Endothelial cell of hepatic sinusoid (primary cell): Measurements from ENCODE around the gene CORO1A.
"Not testable (repeated sequence)": the region's sequence is repeated elsewhere in the genome, so short reads cannot be mapped to it uniquely, and the experiment has no call there.

Experiments used
- in situ Hi-C: cut with HindIII; loops from 2 replicates; pipeline ENCODE4 v1.10.0; 2017; ENCODE audit warnings: low sequenced_read_pairs

Gene CORO1A

GRCh38 chr16:30183233-30184095, at the start of gene CORO1A:
CORO1A (plus strand) TSS chr16:30183602; CDS start chr16:30185210, 1,608 bp downstream.
- in situ Hi-C loops = no loop called here

- in situ Hi-C loops = no loop called here
Observed at GRCh38 chr16:30136971-30137605, 46.3 kb upstream of the CORO1A start.

GRCh38 chr16:30137897-30138296, 45.5 kb upstream of the CORO1A start:
- in situ Hi-C loops = no loop called here

- in situ Hi-C loops = no loop called here
Observed at GRCh38 chr16:30139583-30140481, 43.6 kb upstream of the CORO1A start.

GRCh38 chr16:30141750-30142149, 41.7 kb upstream of the CORO1A start:
- in situ Hi-C loops = no loop called here

- in situ Hi-C loops = no loop called here
Observed at GRCh38 chr16:30142672-30143346, 40.6 kb upstream of the CORO1A start.

- in situ Hi-C loops = no loop called here
Observed at GRCh38 chr16:30143347-30143702, 40.1 kb upstream of the CORO1A start.

- in situ Hi-C loops = no loop called here
Observed at GRCh38 chr16:30144017-30144416, 39.4 kb upstream of the CORO1A start.

- in situ Hi-C loops = no loop called here
Observed at GRCh38 chr16:30144917-30145316, 38.5 kb upstream of the CORO1A start.

GRCh38 chr16:30145657-30146056, 37.7 kb upstream of the CORO1A start:
- in situ Hi-C loops = no loop called here

- in situ Hi-C loops = no loop called here
Observed at GRCh38 chr16:30147843-30148510, 35.4 kb upstream of the CORO1A start.

GRCh38 chr16:30149250-30149930, 34.0 kb upstream of the CORO1A start:
- in situ Hi-C loops = no loop called here

- in situ Hi-C loops = no loop called here
Observed at GRCh38 chr16:30151091-30151490, 32.3 kb upstream of the CORO1A start.

GRCh38 chr16:30152517-30152916, 30.9 kb upstream of the CORO1A start:
- in situ Hi-C loops = no loop called here

GRCh38 chr16:30155188-30155587, 28.2 kb upstream of the CORO1A start:
- in situ Hi-C loops = no loop called here

GRCh38 chr16:30157214-30157613, 26.2 kb upstream of the CORO1A start:
- in situ Hi-C loops = no loop called here

GRCh38 chr16:30163538-30163937, 19.9 kb upstream of the CORO1A start:
- in situ Hi-C loops = no loop called here

- in situ Hi-C loops = no loop called here
Observed at GRCh38 chr16:30166202-30166902, 17.1 kb upstream of the CORO1A start.

- in situ Hi-C loops = not testable (repeated sequence)
Observed at GRCh38 chr16:30168746-30169145, 14.7 kb upstream of the CORO1A start.
